Measurements from ENCODE around the gene COMMD8. TPM values are rescaled to one million over a fixed set of nuclear protein-coding genes. Genes with fewer than 3 reads are reported as not detected.

COMMD8 gene
- total and polyA plus RNA-seq, 11 donors, result 4.6 to 27.9 (median 18.4) TPM

DNA sequence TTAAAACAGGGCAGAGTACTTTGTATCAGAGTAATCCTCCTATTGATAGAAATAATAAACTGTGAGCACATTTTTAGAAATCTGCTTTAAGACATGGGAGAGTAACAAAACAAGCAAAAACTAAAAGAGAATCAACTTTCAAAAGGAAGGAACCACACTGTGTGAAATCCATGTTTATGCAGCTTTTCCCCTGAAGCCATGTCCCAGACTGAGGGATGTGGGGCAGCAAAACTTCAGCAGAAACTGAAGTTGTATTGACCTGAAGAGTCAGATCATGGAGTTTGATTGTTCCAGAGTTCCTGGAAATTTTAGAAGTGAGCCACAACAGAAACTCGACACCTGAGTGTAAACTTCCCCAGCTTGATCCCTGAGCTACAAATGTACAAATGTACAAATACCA, 53.2 kb downstream of the COMMD8 start:
- no peaks in the 10 kb centered on the region for H3K9me3 ChIP-seq
- H3K4me3 ChIP-seq, result no peak overlapping the region
- 62 to 79% (median 68%) methylated on average over 1 of the region's 1 CpG for WGBS, 4 donors
- no peak for TF ChIP-seq POLR2A (IDR thresholded peaks at IDR 0.05)
- TF ChIP-seq, protein P1, sequence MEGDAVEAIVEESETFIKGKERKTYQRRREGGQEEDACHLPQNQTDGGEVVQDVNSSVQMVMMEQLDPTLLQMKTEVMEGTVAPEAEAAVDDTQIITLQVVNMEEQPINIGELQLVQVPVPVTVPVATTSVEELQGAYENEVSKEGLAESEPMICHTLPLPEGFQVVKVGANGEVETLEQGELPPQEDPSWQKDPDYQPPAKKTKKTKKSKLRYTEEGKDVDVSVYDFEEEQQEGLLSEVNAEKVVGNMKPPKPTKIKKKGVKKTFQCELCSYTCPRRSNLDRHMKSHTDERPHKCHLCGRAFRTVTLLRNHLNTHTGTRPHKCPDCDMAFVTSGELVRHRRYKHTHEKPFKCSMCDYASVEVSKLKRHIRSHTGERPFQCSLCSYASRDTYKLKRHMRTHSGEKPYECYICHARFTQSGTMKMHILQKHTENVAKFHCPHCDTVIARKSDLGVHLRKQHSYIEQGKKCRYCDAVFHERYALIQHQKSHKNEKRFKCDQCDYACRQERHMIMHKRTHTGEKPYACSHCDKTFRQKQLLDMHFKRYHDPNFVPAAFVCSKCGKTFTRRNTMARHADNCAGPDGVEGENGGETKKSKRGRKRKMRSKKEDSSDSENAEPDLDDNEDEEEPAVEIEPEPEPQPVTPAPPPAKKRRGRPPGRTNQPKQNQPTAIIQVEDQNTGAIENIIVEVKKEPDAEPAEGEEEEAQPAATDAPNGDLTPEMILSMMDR (IDR thresholded peaks at IDR 0.05), result no peak
- no peaks in the 10 kb centered on the region for H3K36me3 ChIP-seq
- no peaks in the 10 kb centered on the region for H3K27me3 ChIP-seq
- H3K27ac ChIP-seq, result no peak overlapping the region
- ATAC-seq (no peak), DNase-seq (no peak)
- intact Hi-C loops (cut with DNase I), result no loop called here
- H3K4me1 ChIP-seq, result no peaks in the 10 kb centered on the region

DNA sequence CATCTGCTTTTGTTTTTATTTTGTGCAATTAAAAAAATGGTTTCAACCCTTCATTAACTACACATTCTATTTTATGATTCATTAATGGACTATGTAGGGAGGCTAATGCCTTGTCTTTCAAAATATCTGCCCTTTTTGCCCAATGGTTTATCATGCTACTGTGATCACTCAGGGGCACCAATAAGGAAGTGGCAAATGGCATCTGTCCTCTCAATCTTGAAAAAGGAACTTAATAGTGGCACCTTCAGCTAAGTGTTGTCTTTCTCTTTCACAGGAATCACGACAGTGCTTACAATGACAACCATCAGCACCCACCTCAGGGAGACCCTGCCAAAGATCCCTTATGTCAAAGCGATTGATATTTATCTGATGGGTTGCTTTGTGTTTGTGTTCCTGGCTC, 57.1 kb downstream of the COMMD8 start:
- no peaks in the 10 kb centered on the region for H3K9me3 ChIP-seq
- no peak for ATAC-seq
- WGBS, 4 donors, result 71 to 85% (median 76%) methylated on average over 2 of the region's 2 CpGs
- DNase-seq, result no peak
- H3K4me1 ChIP-seq, result no peaks in the 10 kb centered on the region
- intact Hi-C loops (cut with DNase I), result no loop called here
- TF ChIP-seq POLR2A (IDR thresholded peaks at IDR 0.05), result no peak
- TF ChIP-seq, protein P1 (IDR thresholded peaks at IDR 0.05), result no peak
- H3K4me3 ChIP-seq, result no peak overlapping the region
- no peaks in the 10 kb centered on the region for H3K36me3 ChIP-seq
- no peak overlapping the region for H3K27ac ChIP-seq
- H3K27me3 ChIP-seq, result no peaks in the 10 kb centered on the region

Other genes starting within 250 kb of the COMMD8 start
- 10 to 100 TPM in 2 of 9 donors, 1 to 10 TPM in 7; 5.4 to 22.1 (median 8.1) TPM for gene ATP10D, start 21.6 kb upstream of the COMMD8 start, total RNA-seq
- 1 to 10 TPM; 2.2 to 4.2 TPM for gene ATP10D, start 21.6 kb upstream of the COMMD8 start, polyA plus RNA-seq

All from heart left ventricle (tissue), 16 donors.